Small intestine (tissue), 7 donors: Measurements from ENCODE around the gene LIN9. TPM values are rescaled to one million over a fixed set of nuclear protein-coding genes. Genes with fewer than 3 reads are reported as not detected.

ENCODE experiments used
- DNase-seq, 2 donors: peaks; one replicate each; pipeline versions ENCODE4 v3.0.0 to v3.0.0-alpha.2; 2013
- FAIRE-seq: peaks from 2 replicates; lab custom pipeline; 2012; peaks lifted over from hg19 to GRCh38; lab: Jason Lieb, UNC
- H3K27ac ChIP-seq, 3 donors: one replicate each; pipeline ENCODE4 v1.5.1; 2013; ENCODE audit warnings: low read length in 2 of 3, mild to moderate bottlenecking in 2 of 3, control low read depth in 1 of 3, inconsistent platforms in 1 of 3, low read depth in 1 of 3, moderate library complexity in 1 of 3
- H3K27me3 ChIP-seq, 3 donors: one replicate each; pipeline ENCODE4 v1.6.1; 2013; ENCODE audit warnings: low read length in 3 of 3, inconsistent platforms in 1 of 3; ENCODE audit not compliant: control insufficient read depth in 3 of 3, insufficient read depth in 3 of 3
- H3K36me3 ChIP-seq, 3 donors: one replicate each; pipeline ENCODE4 v1.6.1; 2013; ENCODE audit warnings: low read length in 3 of 3, inconsistent platforms in 1 of 3, low read depth in 1 of 3, mild to moderate bottlenecking in 1 of 3, moderate library complexity in 1 of 3; ENCODE audit not compliant: control insufficient read depth in 3 of 3, insufficient read depth in 2 of 3
- H3K4me1 ChIP-seq, 3 donors: one replicate each; pipeline ENCODE4 v1.6.1; 2013; ENCODE audit warnings: low read length in 2 of 3, inconsistent platforms in 1 of 3, low read depth in 1 of 3, mild to moderate bottlenecking in 1 of 3, moderate library complexity in 1 of 3; ENCODE audit not compliant: control insufficient read depth in 3 of 3, insufficient read depth in 2 of 3
- H3K4me3 ChIP-seq, 3 donors: one replicate each; pipeline ENCODE4 v1.5.1; 2013; ENCODE audit warnings: low read length in 3 of 3, control low read depth in 1 of 3, inconsistent platforms in 1 of 3, low read depth in 1 of 3, mild to moderate bottlenecking in 1 of 3, moderate library complexity in 1 of 3
- H3K9me3 ChIP-seq, 2 donors: one replicate each; pipeline ENCODE4 v1.6.1; 2013; ENCODE audit warnings: low read depth in 1 of 2, low read length in 1 of 2; ENCODE audit not compliant: control insufficient read depth in 2 of 2, insufficient read depth in 1 of 2
- WGBS, 3 donors: extraction: QIAGEN DNeasy Blood & Tissue Kit; methylation state at CpG; one replicate each; pipeline ENCODE4 v1.1.7; 2013; 5-methylcytosine and 5-hydroxymethylcytosine counted together
- polyA plus RNA-seq, 4 donors: library from polyadenylated mRNA; stranded (reverse) in 3 of 4; unstranded in 1 of 4; fragments of 200-250 nt in 3 of 4; fragments of 120-200 nt in 1 of 4; gene quantifications; one replicate each; pipeline versions ENCODE4 v1.2.1 to v1.2.3, GENCODE V29; 2013
- donor health status: healthy with polysubstance abuse.
- donor health status: control.
- donor health status: control.
- donor health status: Bipolar disorder and iron deficiency.
- donor health status: healthy.

The LIN9 gene
- polyA plus RNA-seq, 4 donors: 1.8 to 5.5 (median 3.7) TPM

- no peak for FAIRE-seq
- no peak for DNase-seq
- Histone ChIP-seq H3K27ac (peak overlapping the region in 2 of 3 donors; percentile 22 to 36), H3K9me3 (no peaks in the 10 kb centered on the region), H3K4me1 (peaks cover 0 to 16% (median 5%) of the 10 kb centered on the region in 3 donors), H3K36me3 (no peaks in the 10 kb centered on the region), H3K27me3 (no peaks in the 10 kb centered on the region), H3K4me3 (no peak overlapping the region)
- WGBS, 3 donors: 84 to 92% (median 87%) methylated on average over 7 of the region's 7 CpGs
Observed at GRCh38 chr1:226311376-226311775, 2.4 kb upstream of the LIN9 start.

DNA sequence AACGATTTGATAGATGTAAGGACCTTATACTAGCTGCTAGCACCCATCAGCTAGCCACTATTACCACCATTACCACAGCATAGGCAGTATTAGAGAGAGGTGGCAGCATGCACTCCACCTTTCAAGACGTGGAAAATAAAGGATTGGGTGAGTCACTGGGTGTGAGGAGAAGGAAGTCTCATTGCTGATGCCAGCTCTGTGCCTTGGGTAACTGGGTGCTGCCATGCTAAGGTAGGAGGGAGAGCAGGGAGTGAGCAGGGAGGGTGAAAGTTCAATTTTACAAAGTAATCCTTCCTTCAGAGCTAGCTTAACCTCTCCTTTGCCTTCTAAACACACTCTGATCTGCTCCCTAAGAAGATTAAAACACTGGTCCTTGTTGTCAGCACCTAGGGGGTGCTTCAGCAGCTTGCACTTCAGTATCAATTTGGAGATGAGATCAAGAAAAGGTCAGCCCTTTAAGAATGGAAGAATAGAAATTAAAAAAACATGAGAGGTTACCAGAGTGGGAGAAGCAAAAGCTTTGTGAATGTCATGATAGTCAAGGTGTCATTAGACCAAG, 1.8 kb upstream of the LIN9 start:
- H3K36me3 ChIP-seq: no peaks in the 10 kb centered on the region
- peaks cover 0 to 16% (median 5%) of the 10 kb centered on the region in 3 donors for H3K4me1 ChIP-seq
- WGBS, 3 donors: 24 to 55% (median 34%) methylated on average over 2 of the region's 2 CpGs
- H3K4me3 ChIP-seq: no peak overlapping the region
- no peak for FAIRE-seq
- H3K27ac ChIP-seq: peak overlapping the region in 2 of 3 donors; percentile 36 to 57
- peak; percentile 6 to 95 for DNase-seq
- no peaks in the 10 kb centered on the region for H3K27me3 ChIP-seq
- H3K9me3 ChIP-seq: no peaks in the 10 kb centered on the region

DNA sequence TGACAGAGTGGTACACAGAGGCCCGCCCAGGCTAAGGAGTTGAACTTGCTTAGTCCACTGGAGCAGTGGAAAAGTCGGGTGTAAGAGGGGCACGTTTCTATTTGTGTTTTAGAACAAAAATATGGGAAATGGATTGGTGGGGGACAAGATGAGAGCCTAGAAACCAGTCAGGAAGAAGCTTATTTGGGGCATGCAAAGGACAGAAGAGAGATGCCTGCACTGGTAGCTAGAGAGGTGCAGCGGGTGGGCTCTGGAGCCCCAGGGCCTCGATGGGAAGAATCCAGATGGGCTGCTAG, 1.2 kb upstream of the LIN9 start:
- Histone ChIP-seq H3K27me3 (no peaks in the 10 kb centered on the region), H3K4me3 (no peak overlapping the region), H3K4me1 (peaks cover 0 to 16% (median 5%) of the 10 kb centered on the region in 3 donors), H3K36me3 (peaks cover 0 to 2% (median 0%) of the 10 kb centered on the region in 3 donors), H3K9me3 (no peaks in the 10 kb centered on the region), H3K27ac (peak overlapping the region in 2 of 3 donors; percentile 36 to 57)
- no peak for FAIRE-seq
- no peak for DNase-seq
- 55 to 76% (median 74%) methylated on average over 5 of the region's 5 CpGs for WGBS, 3 donors

- Histone ChIP-seq H3K27ac (peak overlapping the region in 2 of 3 donors; percentile 45 to 81), H3K4me3 (peak overlapping the region; percentile 57 to 97 (median 93)), H3K27me3 (no peaks in the 10 kb centered on the region), H3K9me3 (no peaks in the 10 kb centered on the region), H3K4me1 (peaks cover 0 to 16% (median 5%) of the 10 kb centered on the region in 3 donors), H3K36me3 (peaks cover 0 to 2% (median 0%) of the 10 kb centered on the region in 3 donors)
- FAIRE-seq (no peak), DNase-seq (peak in 1 of 2 donors; percentile 30)
- WGBS, 3 donors: 1 to 5% (median 3%) methylated on average over 43 to 62 of the region's 62 CpGs
Observed at GRCh38 chr1:226309398-226310244, 657 bp upstream of the LIN9 start.

GRCh38 chr1:226308166-226308722, 720 bp downstream of the LIN9 start:
- H3K27ac ChIP-seq: peak overlapping the region in 2 of 3 donors; percentile 69 to 73
- peaks cover 0 to 2% (median 0%) of the 10 kb centered on the region in 3 donors for H3K36me3 ChIP-seq
- no peaks in the 10 kb centered on the region for H3K27me3 ChIP-seq
- no peaks in the 10 kb centered on the region for H3K9me3 ChIP-seq
- H3K4me1 ChIP-seq: peaks cover 0 to 16% (median 5%) of the 10 kb centered on the region in 3 donors
- WGBS, 3 donors: 3 to 4% (median 4%) methylated on average over 14 of the region's 14 CpGs
- peak overlapping the region; percentile 93 to 99 (median 97) for H3K4me3 ChIP-seq
- DNase-seq (peak; percentile 27 to 53), FAIRE-seq (no peak)

DNA sequence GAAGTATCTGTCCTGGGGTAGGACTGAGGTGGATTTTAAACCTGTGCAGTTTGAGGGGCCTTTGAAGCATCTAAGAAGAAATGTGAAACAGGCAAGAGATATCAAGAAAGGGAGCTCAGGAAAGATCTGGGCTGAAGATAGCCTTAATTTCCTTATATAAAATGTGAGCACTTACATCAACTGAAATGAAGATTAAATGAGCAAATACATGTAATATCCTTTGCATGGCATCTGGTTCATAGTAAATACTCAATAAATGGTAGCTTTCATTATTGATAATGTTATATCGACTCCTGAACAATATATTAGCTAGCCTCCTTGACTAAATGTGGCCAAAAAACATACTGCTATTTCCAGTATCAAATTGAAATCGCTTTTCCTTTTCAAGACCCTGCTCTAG, 2.5 kb downstream of the LIN9 start:
- H3K4me3 ChIP-seq: no peak overlapping the region
- no peaks in the 10 kb centered on the region for H3K9me3 ChIP-seq
- peaks cover 0 to 16% (median 5%) of the 10 kb centered on the region in 3 donors for H3K4me1 ChIP-seq
- H3K36me3 ChIP-seq: peaks cover 0 to 2% (median 0%) of the 10 kb centered on the region in 3 donors
- DNase-seq (no peak), FAIRE-seq (no peak)
- WGBS, 3 donors: 85 to 96% (median 85%) methylated on average over 2 of the region's 2 CpGs
- no peak overlapping the region for H3K27ac ChIP-seq
- H3K27me3 ChIP-seq: no peaks in the 10 kb centered on the region

- Histone ChIP-seq H3K4me1 (peaks cover 0 to 7% (median 3%) of the 10 kb centered on the region in 3 donors), H3K4me3 (no peak overlapping the region), H3K27ac (no peak overlapping the region), H3K27me3 (no peaks in the 10 kb centered on the region), H3K36me3 (peaks cover 0 to 5% (median 2%) of the 10 kb centered on the region in 3 donors), H3K9me3 (no peaks in the 10 kb centered on the region)
- WGBS, 3 donors: 91 to 93% (median 92%) methylated on average over 5 of the region's 5 CpGs
- DNase-seq (no peak), FAIRE-seq (no peak)
Observed at GRCh38 chr1:226305184-226305583, 3.8 kb downstream of the LIN9 start.

GRCh38 chr1:226304291-226304955, 4.5 kb downstream of the LIN9 start:
- no peaks in the 10 kb centered on the region for H3K27me3 ChIP-seq
- no peak overlapping the region for H3K27ac ChIP-seq
- no peak overlapping the region for H3K4me3 ChIP-seq
- H3K9me3 ChIP-seq: no peaks in the 10 kb centered on the region
- peak in 1 of 2 donors; percentile 40 for DNase-seq
- no peaks in the 10 kb centered on the region for H3K4me1 ChIP-seq
- peaks cover 0 to 9% (median 2%) of the 10 kb centered on the region in 3 donors for H3K36me3 ChIP-seq
- FAIRE-seq: no peak
- 50 to 76% (median 61%) methylated on average over 4 of the region's 4 CpGs for WGBS, 3 donors
